Measurements from ENCODE around the gene MFSD12.

MFSD12 gene
- long read RNA-seq, partial matches to known transcripts, result 6 of 44 reads
- long read RNA-seq, other reads (novel, unspliced or antisense), result 35 of 44 reads

- H3K27ac ChIP-seq (replicated peaks), result peak within 1 kb of the TSS; percentile 85
- DNase-seq (ENCODE audit: low read depth in 1 of 2, low spot score in 1 of 2), result peak; percentile 89 to 92
- TF ChIP-seq GABPA (IDR thresholded peaks at IDR 0.05; ENCODE audit: low read depth) (0 out of 2 replicates have a peak, but pooled peaks have one; percentile 20), SPI1 (IDR thresholded peaks at IDR 0.05; ENCODE audit: borderline replicate concordance, low read depth) (no peak), POLR2AphosphoS5 (IDR thresholded peaks at IDR 0.05; ENCODE audit: low read depth) (peak; percentile 53; the same call in 1 of the 2 replicates)
- H3K4me3 ChIP-seq (replicated peaks; ENCODE audit: insufficient read depth, low read length), result peak within 1 kb of the TSS; percentile 77
- no peaks in the 10 kb centered on the region for H3K27me3 ChIP-seq (ENCODE audit: insufficient read depth, poor library complexity, severe bottlenecking)
Observed at GRCh38 chr19:3557461-3558248, at the start of gene MFSD12. TSS of gene MFSD12 (minus strand) at chr19:3557586. CDS start at chr19:3557403, 183 bp downstream.

GRCh38 chr19:3606690-3607289, 49.4 kb upstream of the MFSD12 start, which contains the start of gene TBXA2R:
TSS of gene TBXA2R (minus strand) at chr19:3606875. CDS start at chr19:3600634, 6,241 bp downstream.
- Histone ChIP-seq H3K27me3 (ENCODE audit: insufficient read depth, poor library complexity, severe bottlenecking) (peaks cover 11% of the 10 kb centered on the region), H3K27ac (replicated peaks) (no peak within 1 kb of the TSS), H3K4me3 (replicated peaks; ENCODE audit: insufficient read depth, low read length) (no peak within 1 kb of the TSS)
- DNase-seq (ENCODE audit: low read depth in 1 of 2, low spot score in 1 of 2), result no peak
- no peak for TF ChIP-seq GABPA (IDR thresholded peaks at IDR 0.05; ENCODE audit: low read depth)
- no peak for TF ChIP-seq SPI1 (IDR thresholded peaks at IDR 0.05; ENCODE audit: borderline replicate concordance, low read depth)
- TF ChIP-seq POLR2AphosphoS5 (IDR thresholded peaks at IDR 0.05; ENCODE audit: low read depth), result no peak
- TF ChIP-seq REST (IDR thresholded peaks at IDR 0.05; ENCODE audit: insufficient replicate concordance, low read depth), result no peak
- no peak for TF ChIP-seq CTCF (IDR thresholded peaks at IDR 0.05; ENCODE audit: insufficient read depth, low read length)

- Histone ChIP-seq H3K4me3 (replicated peaks; ENCODE audit: insufficient read depth, low read length) (no peak overlapping the region), H3K27me3 (ENCODE audit: insufficient read depth, poor library complexity, severe bottlenecking) (peaks cover 11% of the 10 kb centered on the region), H3K27ac (replicated peaks) (no peak overlapping the region)
- no peak for DNase-seq (ENCODE audit: low read depth in 1 of 2, low spot score in 1 of 2)
- TF ChIP-seq REST (IDR thresholded peaks at IDR 0.05; ENCODE audit: insufficient replicate concordance, low read depth), result no peak
- no peak for TF ChIP-seq SPI1 (IDR thresholded peaks at IDR 0.05; ENCODE audit: borderline replicate concordance, low read depth)
- no peak for TF ChIP-seq POLR2AphosphoS5 (IDR thresholded peaks at IDR 0.05; ENCODE audit: low read depth)
- TF ChIP-seq CTCF (IDR thresholded peaks at IDR 0.05; ENCODE audit: insufficient read depth, low read length), result no peak
- TF ChIP-seq GABPA (IDR thresholded peaks at IDR 0.05; ENCODE audit: low read depth), result no peak
Observed at GRCh38 chr19:3606174-3606689, 48.8 kb upstream of the MFSD12 start.

- Histone ChIP-seq H3K27ac (replicated peaks) (no peak overlapping the region), H3K27me3 (ENCODE audit: insufficient read depth, poor library complexity, severe bottlenecking) (peaks cover 11% of the 10 kb centered on the region), H3K4me3 (replicated peaks; ENCODE audit: insufficient read depth, low read length) (no peak overlapping the region)
- DNase-seq (ENCODE audit: low read depth in 1 of 2, low spot score in 1 of 2), result no peak
- TF ChIP-seq SPI1 (IDR thresholded peaks at IDR 0.05; ENCODE audit: borderline replicate concordance, low read depth), result no peak
- no peak for TF ChIP-seq CTCF (IDR thresholded peaks at IDR 0.05; ENCODE audit: insufficient read depth, low read length)
- TF ChIP-seq GABPA (IDR thresholded peaks at IDR 0.05; ENCODE audit: low read depth), result no peak
- no peak for TF ChIP-seq REST (IDR thresholded peaks at IDR 0.05; ENCODE audit: insufficient replicate concordance, low read depth)
- TF ChIP-seq POLR2AphosphoS5 (IDR thresholded peaks at IDR 0.05; ENCODE audit: low read depth), result no peak
Observed at GRCh38 chr19:3605770-3606169, 48.4 kb upstream of the MFSD12 start.
